Activated CD8-positive, alpha-beta memory T cell treated with anti-CD3 and anti-CD28 coated beads for 36 hours (primary cell): ENCODE data around the gene TLNRD1. TPM values are rescaled to one million over a fixed set of nuclear protein-coding genes. Genes with fewer than 3 reads are reported as not detected.
"Not testable (repeated sequence)": the region's sequence is repeated elsewhere in the genome, so short reads cannot be mapped to it uniquely, and the experiment has no call there.

Experiments
- CTCF ChIA-PET: fragments of 350-600 bp; sonication (Branson Sonifier 250); formaldehyde crosslinking; loops from one replicate; lab custom pipeline; 2021; ENCODE audit warnings: antibody characterized with exemption; lab: Charles Lee
- POLR2A ChIA-PET: fragments of 350-600 bp; sonication (Branson Sonifier 250); formaldehyde crosslinking; loops from one replicate; lab custom pipeline; 2021; ENCODE audit warnings: antibody characterized with exemption; lab: Charles Lee
- total RNA-seq, 2 experiments: library from RNA; stranded (reverse); gene quantifications; one replicate each; pipeline ENCODE4 v1.2.3, GENCODE V29; 2021

TLNRD1 gene
- total RNA-seq, result 10 to 100 TPM; 37.4 to 37.8 TPM

GRCh38 chr15:81000624-81001151 lies at the start of gene TLNRD1:
TLNRD1 (plus strand) TSS chr15:81000923; CDS start chr15:81002272, 1,349 bp downstream.
- CTCF ChIA-PET, result interaction anchor here (1.1 to 1.9 kb wide), 3 partner anchors 10 to 265 kb away, joined by 3 to 9 read pairs (median 8); no protein-coding TSS in a partner anchor
- POLR2A ChIA-PET, result interaction anchor here (1.0 to 2.2 kb wide), 6 partner anchors 9 to 48 kb away, joined by 3 to 14 read pairs (median 4); no protein-coding TSS in a partner anchor

- POLR2A ChIA-PET, result no interaction called here
- CTCF ChIA-PET, result no interaction called here
Observed at GRCh38 chr15:80951941-80952340, 48.8 kb upstream of the TLNRD1 start.

DNA sequence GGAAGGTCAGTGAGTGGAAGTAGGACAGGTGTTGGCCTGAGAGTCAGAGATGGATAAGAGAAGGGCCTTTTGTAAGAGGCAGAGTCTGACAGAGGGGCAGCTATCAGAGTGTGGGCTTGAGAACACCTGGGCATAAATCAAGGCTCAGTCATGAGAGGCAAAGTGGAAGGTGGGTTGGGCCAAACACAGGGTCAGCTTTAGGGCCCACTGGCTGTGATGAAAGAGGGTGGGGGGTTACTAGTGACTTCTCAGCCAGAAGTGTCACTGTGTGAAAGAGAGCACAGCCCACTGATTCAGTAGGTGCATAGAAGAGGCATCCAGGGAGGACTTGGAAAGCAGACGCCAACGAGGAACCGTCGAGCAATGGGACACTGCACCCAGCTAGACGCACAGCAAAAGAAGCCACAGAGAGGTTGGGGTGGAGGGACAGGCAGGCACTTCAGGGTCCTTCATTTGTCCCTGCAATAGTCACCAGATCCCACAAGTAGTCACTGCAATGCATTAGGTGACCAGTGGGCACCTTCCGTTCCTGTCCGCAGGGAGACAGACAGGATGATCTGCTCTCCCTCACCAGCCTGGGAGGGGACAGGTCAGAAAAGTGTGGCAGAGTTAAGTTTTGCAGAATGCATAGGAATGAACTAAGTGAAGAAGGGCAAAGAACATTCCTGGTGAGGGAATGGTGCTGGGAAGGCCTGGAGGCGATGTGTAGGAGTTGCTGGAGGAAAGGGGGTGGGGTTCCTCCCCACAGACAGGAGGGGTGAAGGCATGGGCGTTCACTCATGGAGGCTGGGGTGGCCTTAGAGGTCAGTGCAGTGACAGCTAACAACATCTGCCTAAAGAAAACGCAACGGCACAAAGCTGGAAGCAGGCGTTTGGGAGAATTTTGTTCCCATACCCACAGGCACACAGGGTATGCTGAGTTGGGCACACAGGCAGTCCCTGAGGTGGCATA lies 47.4 kb upstream of the TLNRD1 start:
- ChIA-PET POLR2A (no interaction called here), CTCF (interaction anchor here (0.6 kb wide), 1 partner anchor 28 kb away, joined by 3 read pairs; no protein-coding TSS in a partner anchor)

GRCh38 chr15:80953953-80954778 lies 46.6 kb upstream of the TLNRD1 start:
- ChIA-PET CTCF (no interaction called here), POLR2A (no interaction called here)

GRCh38 chr15:80955571-80956452 lies 44.9 kb upstream of the TLNRD1 start:
- CTCF ChIA-PET, result interaction anchor here (1.5 kb wide), 1 partner anchor 310 kb away, joined by 3 read pairs; no protein-coding TSS in a partner anchor
- POLR2A ChIA-PET, result not testable (repeated sequence)

- CTCF ChIA-PET, result no interaction called here
- POLR2A ChIA-PET, result no interaction called here
Observed at GRCh38 chr15:80957556-80957955, 43.2 kb upstream of the TLNRD1 start.

GRCh38 chr15:80957976-80958375 lies 42.7 kb upstream of the TLNRD1 start:
- ChIA-PET CTCF (no interaction called here), POLR2A (no interaction called here)

- POLR2A ChIA-PET, result no interaction called here
- CTCF ChIA-PET, result interaction anchor here (0.9 to 1.5 kb wide), 2 partner anchors 10 to 11 kb away, joined by 3 to 5 read pairs; no protein-coding TSS in a partner anchor
Observed at GRCh38 chr15:80958818-80959495, 41.8 kb upstream of the TLNRD1 start.

GRCh38 chr15:80965454-80965853 lies 35.3 kb upstream of the TLNRD1 start:
- POLR2A ChIA-PET, CTCF ChIA-PET: not testable (repeated sequence)

- ChIA-PET POLR2A (no interaction called here), CTCF (interaction anchor here (0.6 to 1.3 kb wide), 2 partner anchors 16 to 299 kb away, joined by 3 read pairs; no protein-coding TSS in a partner anchor)
Observed at GRCh38 chr15:80966431-80967197, 34.1 kb upstream of the TLNRD1 start.

GRCh38 chr15:80967451-80967850 lies 33.3 kb upstream of the TLNRD1 start:
- ChIA-PET CTCF (interaction anchor here (1.3 to 3.3 kb wide), 2 partner anchors 187 to 299 kb away, joined by 3 to 13 read pairs; partner anchors contain the start of gene CEMIP), POLR2A (no interaction called here)

DNA sequence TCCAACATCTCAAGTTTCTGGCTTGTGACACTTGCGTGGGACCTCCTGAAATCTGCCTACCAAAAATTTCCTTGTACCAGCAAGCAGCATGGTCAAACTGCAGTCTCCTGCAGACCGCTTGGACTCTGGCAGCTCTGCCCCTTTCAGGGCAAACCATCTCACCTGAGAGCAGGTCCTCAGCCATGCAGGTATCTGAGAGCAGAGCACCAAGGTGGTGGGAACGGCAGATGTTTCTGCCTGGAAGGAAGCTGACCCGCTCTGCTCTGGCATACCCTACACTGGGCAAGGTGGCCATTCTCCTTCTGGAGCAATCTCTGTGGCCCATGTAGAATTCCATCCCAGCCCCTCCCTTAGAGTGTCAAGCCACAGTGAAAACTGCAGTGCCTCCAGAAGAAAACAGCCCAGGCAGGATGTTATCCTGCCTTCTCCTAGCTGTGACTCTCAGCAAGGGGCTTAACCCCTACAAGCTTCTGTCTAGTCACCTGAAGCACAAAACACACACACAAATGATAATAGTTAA lies 32.7 kb upstream of the TLNRD1 start:
- ChIA-PET CTCF (interaction anchor here (0.7 to 3.3 kb wide), 3 partner anchors 9 to 512 kb away, joined by 3 to 13 read pairs (median 4); partner anchors contain the start of gene CEMIP), POLR2A (no interaction called here)

GRCh38 chr15:80969316-80969715 lies 31.4 kb upstream of the TLNRD1 start:
- ChIA-PET CTCF (interaction anchor here (0.7 to 3.3 kb wide), 8 partner anchors 42 to 512 kb away, joined by 3 to 13 read pairs (median 4); partner anchors contain the start of gene CEMIP), POLR2A (interaction anchor here (0.8 kb wide), 1 partner anchor 9 kb away, joined by 6 read pairs; no protein-coding TSS in a partner anchor)

- POLR2A ChIA-PET, result interaction anchor here (0.8 kb wide), 1 partner anchor 10 kb away, joined by 6 read pairs; no protein-coding TSS in a partner anchor
Observed at GRCh38 chr15:80970018-80970657, 30.6 kb upstream of the TLNRD1 start.

GRCh38 chr15:80970658-80971057 lies 30.1 kb upstream of the TLNRD1 start:
- ChIA-PET POLR2A (no interaction called here), CTCF (interaction anchor here (1.0 to 3.3 kb wide), 8 partner anchors 11 to 514 kb away, joined by 3 to 13 read pairs (median 5); partner anchors contain the start of gene CEMIP)

More at GRCh38 chr15:80970018-80970657, 30.6 kb upstream of the TLNRD1 start:
- CTCF ChIA-PET, result interaction anchor here (0.7 to 3.3 kb wide), 13 partner anchors 11 to 513 kb away, joined by 3 to 13 read pairs (median 4); partner anchors contain the start of gene CEMIP
